ENCODE measurements around the gene LAMA3.

The LAMA3 gene

DNA sequence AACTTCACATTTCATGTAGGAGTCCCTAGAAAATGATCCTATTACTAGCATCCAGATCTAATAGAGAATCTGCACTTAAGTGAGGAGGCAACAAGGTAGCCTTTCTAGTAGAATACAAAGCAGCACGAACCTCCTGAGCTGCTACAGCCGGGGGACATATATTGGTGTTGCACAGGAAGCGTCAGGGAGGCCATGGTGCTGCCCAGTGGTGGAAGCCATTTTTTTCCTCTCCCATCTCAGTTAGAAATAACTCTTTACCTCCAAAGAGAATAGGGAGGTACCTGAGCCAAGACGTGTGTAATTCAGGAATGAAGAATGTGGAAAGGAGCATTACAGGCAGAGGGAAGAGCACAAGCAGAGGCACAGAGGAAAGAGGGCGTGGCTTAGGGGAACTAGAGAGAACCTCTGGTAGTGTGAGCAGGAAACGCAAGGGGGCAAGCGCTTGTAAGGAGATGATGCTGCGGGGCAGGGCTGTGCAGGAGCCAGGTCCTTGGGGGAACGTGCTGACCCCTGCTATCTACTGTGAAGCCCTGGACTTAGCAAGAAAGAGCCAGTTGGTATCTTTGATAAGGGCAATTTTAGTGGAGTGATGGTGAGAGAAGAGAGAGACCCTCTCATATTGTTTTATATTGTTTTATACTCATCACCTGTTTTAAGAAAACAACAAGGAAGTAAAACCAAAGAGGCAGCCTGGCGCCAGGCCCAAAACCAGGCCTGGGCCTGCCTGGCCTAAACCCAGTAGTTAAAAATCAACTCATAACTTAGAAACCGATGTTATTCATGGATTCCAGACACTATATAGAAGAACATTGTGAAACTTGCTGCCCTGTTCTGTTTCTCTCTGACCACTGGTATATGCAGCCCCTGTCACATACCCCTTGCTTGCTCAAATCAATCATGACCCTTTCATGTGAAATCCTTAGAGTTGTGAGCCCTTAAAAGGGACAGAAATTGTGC, 275.3 kb downstream of the LAMA3 start:
- TF ChIP-seq JUND (IDR thresholded peaks at IDR 0.05; ENCODE audit: low read depth) = no peak
- in situ Hi-C loops (cut with HindIII; ENCODE audit: low pct_unique_long_range_greater_than_20kb, low sequenced_read_pairs) = no loop called here
- peak in 1 of 2 experiments; percentile 20 for DNase-seq (ENCODE audit: low read depth in 1 of 2, low spot score in 1 of 2)

- TF ChIP-seq JUND (IDR thresholded peaks at IDR 0.05; ENCODE audit: low read depth) = no peak
- DNase-seq (ENCODE audit: low read depth in 1 of 2, low spot score in 1 of 2) = no peak
- in situ Hi-C loops (cut with HindIII; ENCODE audit: low pct_unique_long_range_greater_than_20kb, low sequenced_read_pairs) = no loop called here
Measured at GRCh38 chr18:23966909-23967308, 277.7 kb downstream of the LAMA3 start.

DNA sequence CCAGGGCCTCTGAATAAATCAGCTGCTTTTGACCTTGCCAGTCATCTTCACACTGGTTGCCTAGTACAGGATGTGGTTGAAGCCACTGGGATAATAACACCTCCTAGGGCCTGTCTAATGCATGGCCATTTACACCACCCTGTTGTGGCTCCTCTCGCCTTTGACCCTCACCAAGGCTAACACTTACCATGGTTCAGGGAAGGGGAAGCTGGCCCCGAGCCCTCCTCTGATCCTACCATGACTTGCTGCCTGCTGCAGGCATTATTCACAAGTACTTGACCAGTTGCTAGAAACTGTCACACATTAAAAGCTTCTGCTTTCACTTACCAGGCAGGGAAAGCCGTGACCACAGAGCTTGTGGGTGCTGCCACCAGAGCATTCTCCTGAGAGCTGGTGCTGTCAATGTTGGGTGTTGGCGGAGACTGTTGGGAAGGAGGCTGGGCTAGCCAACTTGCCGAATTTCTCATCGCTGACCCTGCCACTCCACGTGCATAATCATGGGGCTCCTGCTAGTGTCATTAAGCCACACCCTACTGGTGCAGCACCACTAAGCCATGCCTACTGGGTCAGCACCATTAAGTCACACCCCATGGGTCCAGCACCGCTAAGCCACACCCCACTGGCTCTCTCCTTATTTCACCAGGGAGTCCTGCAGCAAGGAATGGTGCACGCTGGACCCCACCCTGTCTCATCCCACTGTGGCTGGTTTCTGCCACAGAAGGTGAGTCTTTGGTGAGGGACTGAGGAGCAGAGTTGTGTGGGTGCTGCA, 278.3 kb downstream of the LAMA3 start:
- TF ChIP-seq JUND (IDR thresholded peaks at IDR 0.05; ENCODE audit: low read depth) = no peak
- DNase-seq (ENCODE audit: low read depth in 1 of 2, low spot score in 1 of 2) = no peak
- in situ Hi-C loops (cut with HindIII; ENCODE audit: low pct_unique_long_range_greater_than_20kb, low sequenced_read_pairs) = no loop called here

GRCh38 chr18:23968638-23969604, 279.7 kb downstream of the LAMA3 start:
- DNase-seq (ENCODE audit: low read depth in 1 of 2, low spot score in 1 of 2) = no peak
- in situ Hi-C loops (cut with HindIII; ENCODE audit: low pct_unique_long_range_greater_than_20kb, low sequenced_read_pairs) = no loop called here
- no peak for TF ChIP-seq JUND (IDR thresholded peaks at IDR 0.05; ENCODE audit: low read depth)

DNA sequence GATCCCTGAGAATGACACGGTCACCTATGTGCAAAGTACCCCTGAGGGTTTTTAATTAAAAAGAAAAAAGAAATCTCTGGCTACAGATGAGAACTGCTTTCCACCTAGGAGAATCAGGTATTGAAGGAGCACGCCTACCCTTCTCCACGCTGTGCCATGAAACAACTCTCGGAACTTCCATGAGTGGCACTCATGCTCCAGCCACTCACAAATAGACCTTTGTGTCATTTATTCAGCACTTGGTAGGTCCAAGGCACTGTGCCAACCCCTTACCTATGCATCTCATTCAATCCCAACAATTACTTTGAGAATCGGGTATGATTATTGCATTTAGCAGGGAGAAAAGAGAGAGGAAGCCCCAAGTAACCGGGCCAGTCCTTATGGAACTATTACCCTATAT, 280.4 kb downstream of the LAMA3 start:
- no peak for TF ChIP-seq JUND (IDR thresholded peaks at IDR 0.05; ENCODE audit: low read depth)
- in situ Hi-C loops (cut with HindIII; ENCODE audit: low pct_unique_long_range_greater_than_20kb, low sequenced_read_pairs) = no loop called here
- DNase-seq (ENCODE audit: low read depth in 1 of 2, low spot score in 1 of 2) = no peak

DNA sequence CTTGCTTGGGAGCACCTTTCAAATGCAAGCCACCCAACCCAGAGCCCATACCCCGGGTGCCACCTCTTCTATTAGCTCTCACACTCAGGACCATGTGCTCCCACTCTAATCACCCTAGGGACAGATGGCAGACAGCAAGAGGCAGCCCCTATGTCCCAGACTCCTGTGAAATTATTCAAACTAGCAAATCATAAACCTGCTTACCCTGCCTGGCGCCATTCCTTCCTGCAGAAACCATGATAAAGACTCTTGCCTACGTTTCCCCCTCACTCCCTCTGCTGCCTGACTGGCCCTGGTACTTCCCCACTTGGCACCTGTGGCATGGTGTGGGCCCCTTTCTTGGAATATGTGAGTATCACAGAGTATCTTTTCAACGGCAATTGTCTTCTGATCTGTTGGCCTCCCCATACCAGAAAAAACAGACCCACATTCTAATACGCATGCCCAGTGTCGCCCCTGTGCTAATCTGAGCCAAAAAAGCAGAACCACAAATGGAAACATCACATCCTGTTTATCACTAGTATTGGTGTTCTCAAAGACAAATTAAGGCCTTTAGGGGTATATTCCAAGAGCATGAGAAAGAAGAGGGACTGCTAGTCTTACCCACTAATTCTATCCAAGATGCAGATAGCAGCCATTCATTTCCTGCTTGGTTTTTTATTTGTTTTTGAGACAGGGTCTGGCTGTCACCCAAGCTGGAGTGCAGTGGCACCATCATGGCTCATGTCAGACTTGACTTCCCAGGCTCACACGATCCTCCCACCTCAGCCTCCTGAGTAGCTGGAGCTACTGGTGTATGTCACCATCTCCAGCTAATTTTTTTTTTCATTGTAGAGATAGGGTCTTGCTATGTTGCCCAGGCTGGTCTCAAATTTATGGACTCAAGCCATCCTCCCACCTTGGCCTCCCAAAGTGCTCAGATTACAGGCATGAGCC, 281.2 kb downstream of the LAMA3 start:
- in situ Hi-C loops (cut with HindIII; ENCODE audit: low pct_unique_long_range_greater_than_20kb, low sequenced_read_pairs) = no loop called here
- DNase-seq (ENCODE audit: low read depth in 1 of 2, low spot score in 1 of 2) = no peak
- TF ChIP-seq JUND (IDR thresholded peaks at IDR 0.05; ENCODE audit: low read depth) = no peak

DNA sequence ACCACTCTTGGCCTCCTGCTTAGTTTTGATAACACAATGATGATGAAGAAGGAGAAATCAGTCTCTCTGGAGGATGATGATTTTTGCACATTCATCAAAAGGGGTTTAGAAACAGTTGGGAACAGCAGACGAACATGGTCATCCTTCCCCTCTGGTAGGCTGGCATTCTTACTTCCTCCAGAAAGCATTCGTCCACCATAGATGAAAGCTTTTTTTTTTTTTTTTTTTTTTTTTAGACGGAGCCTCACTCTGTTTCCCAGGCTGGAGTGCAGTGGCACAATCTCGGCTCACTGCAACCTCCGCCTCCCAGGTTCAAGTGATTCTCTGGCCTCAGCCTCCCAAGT, 281.8 kb downstream of the LAMA3 start:
- DNase-seq (ENCODE audit: low read depth in 1 of 2, low spot score in 1 of 2) = no peak
- no peak for TF ChIP-seq JUND (IDR thresholded peaks at IDR 0.05; ENCODE audit: low read depth)
- in situ Hi-C loops (cut with HindIII; ENCODE audit: low pct_unique_long_range_greater_than_20kb, low sequenced_read_pairs) = no loop called here

- DNase-seq (ENCODE audit: low read depth in 1 of 2, low spot score in 1 of 2) = no peak
- in situ Hi-C loops (cut with HindIII; ENCODE audit: low pct_unique_long_range_greater_than_20kb, low sequenced_read_pairs) = no loop called here
- TF ChIP-seq JUND (IDR thresholded peaks at IDR 0.05; ENCODE audit: low read depth) = no peak
Measured at GRCh38 chr18:23971666-23972230, 282.5 kb downstream of the LAMA3 start.

- DNase-seq (ENCODE audit: low read depth in 1 of 2, low spot score in 1 of 2) = no peak
- in situ Hi-C loops (cut with HindIII; ENCODE audit: low pct_unique_long_range_greater_than_20kb, low sequenced_read_pairs) = no loop called here
- TF ChIP-seq JUND (IDR thresholded peaks at IDR 0.05; ENCODE audit: low read depth) = no peak
Measured at GRCh38 chr18:23972453-23972852, 283.2 kb downstream of the LAMA3 start.

- TF ChIP-seq JUND (IDR thresholded peaks at IDR 0.05; ENCODE audit: low read depth) = no peak
- DNase-seq (ENCODE audit: low read depth in 1 of 2, low spot score in 1 of 2) = no peak
- in situ Hi-C loops (cut with HindIII; ENCODE audit: low pct_unique_long_range_greater_than_20kb, low sequenced_read_pairs) = no loop called here
Measured at GRCh38 chr18:23977103-23977502, 287.9 kb downstream of the LAMA3 start.

Data from T47D (cell line).